ENCODE data around the gene BRINP1. TPM values are rescaled to one million over a fixed set of nuclear protein-coding genes. Genes with fewer than 3 reads are reported as not detected.

Gene BRINP1
- polyA plus RNA-seq, 3 donors: not detected

GRCh38 chr9:119167876-119168275 lies 201.4 kb downstream of the BRINP1 start:
- Mint-ChIP-seq H3K9me3 (peaks cover 9 to 18% (median 16%) of the 10 kb centered on the region in 7 donors), H3K27ac (no peak overlapping the region), H3K36me3 (no peaks in the 10 kb centered on the region), H3K4me3 (no peak overlapping the region), H3K4me1 (no peaks in the 10 kb centered on the region), H3K27me3 (ENCODE audit: low read depth in 3 of 3) (no peaks in the 10 kb centered on the region)
- Histone ChIP-seq H3K27ac (ENCODE audit: low read depth in 1 of 2, low read length in 2 of 2) (no peak overlapping the region), H4K20me1 (ENCODE audit: insufficient read depth, low read length) (no peaks in the 10 kb centered on the region), H3K9ac (ENCODE audit: insufficient read depth, low read length, poor library complexity, severe bottlenecking) (no peak overlapping the region), H3K4me2 (replicated peaks; ENCODE audit: extremely low read depth, low read length, poor library complexity, severe bottlenecking) (no peak overlapping the region), H3K27me3 (ENCODE audit: control insufficient read depth in 2 of 2, insufficient read depth in 2 of 2, low read length in 2 of 2) (no peaks in the 10 kb centered on the region), H3K79me2 (ENCODE audit: insufficient read depth, low read length) (no peaks in the 10 kb centered on the region), H3K4me1 (ENCODE audit: control insufficient read depth in 1 of 2, insufficient read depth in 2 of 2, low read length in 2 of 2) (no peaks in the 10 kb centered on the region), H3K36me3 (replicated peaks in 1 of 2; ENCODE audit: control insufficient read depth in 1 of 2, insufficient read depth in 2 of 2, low read length in 2 of 2) (no peaks in the 10 kb centered on the region), H3K9me3 (replicated peaks in 1 of 2; ENCODE audit: control insufficient read depth in 1 of 2, insufficient read depth in 1 of 2, low read length in 2 of 2) (peaks cover 9 to 16% of the 10 kb centered on the region in 2 donors), H3K4me3 (replicated peaks in 1 of 3; ENCODE audit: low read depth in 2 of 3, low read length in 3 of 3) (no peak overlapping the region), H2AFZ (ENCODE audit: insufficient read depth, low read depth, low read length, poor library complexity, severe bottlenecking) (no peak overlapping the region)
- no peak for TF ChIP-seq CTCF (IDR thresholded peaks at IDR 0.05)
- intact Hi-C loops (cut with micrococcal nuclease): no loop called here
- over 99% methylated on average over 11 of the region's 16 CpGs for WGBS (ENCODE audit: insufficient coverage)
- no peak for DNase-seq

GRCh38 chr9:119167267-119167666 lies 202.0 kb downstream of the BRINP1 start:
- no peak overlapping the region for H3K27ac Mint-ChIP-seq
- intact Hi-C loops (cut with micrococcal nuclease): no loop called here
- H3K9me3 ChIP-seq (replicated peaks in 1 of 2; ENCODE audit: control insufficient read depth in 1 of 2, insufficient read depth in 1 of 2, low read length in 2 of 2): peaks cover 9 to 16% of the 10 kb centered on the region in 2 donors
- TF ChIP-seq CTCF (IDR thresholded peaks at IDR 0.05): no peak
- H3K9ac ChIP-seq (ENCODE audit: insufficient read depth, low read length, poor library complexity, severe bottlenecking): no peak overlapping the region
- H3K79me2 ChIP-seq (ENCODE audit: insufficient read depth, low read length): no peaks in the 10 kb centered on the region
- no peaks in the 10 kb centered on the region for H3K27me3 Mint-ChIP-seq (ENCODE audit: low read depth in 3 of 3)
- no peak for DNase-seq
- no peak overlapping the region for H3K4me2 ChIP-seq (replicated peaks; ENCODE audit: extremely low read depth, low read length, poor library complexity, severe bottlenecking)
- H3K36me3 ChIP-seq (replicated peaks in 1 of 2; ENCODE audit: control insufficient read depth in 1 of 2, insufficient read depth in 2 of 2, low read length in 2 of 2): no peaks in the 10 kb centered on the region
- H3K9me3 Mint-ChIP-seq: peaks cover 9 to 18% (median 16%) of the 10 kb centered on the region in 7 donors
- WGBS (ENCODE audit: insufficient coverage): 93% methylated on average over 21 of the region's 21 CpGs
- H3K27me3 ChIP-seq (ENCODE audit: control insufficient read depth in 2 of 2, insufficient read depth in 2 of 2, low read length in 2 of 2): no peaks in the 10 kb centered on the region
- no peak overlapping the region for H3K27ac ChIP-seq (ENCODE audit: low read depth in 1 of 2, low read length in 2 of 2)
- H2AFZ ChIP-seq (ENCODE audit: insufficient read depth, low read depth, low read length, poor library complexity, severe bottlenecking): no peak overlapping the region
- H3K4me1 Mint-ChIP-seq: no peaks in the 10 kb centered on the region
- H3K4me1 ChIP-seq (ENCODE audit: control insufficient read depth in 1 of 2, insufficient read depth in 2 of 2, low read length in 2 of 2): no peaks in the 10 kb centered on the region
- no peaks in the 10 kb centered on the region for H4K20me1 ChIP-seq (ENCODE audit: insufficient read depth, low read length)
- no peaks in the 10 kb centered on the region for H3K36me3 Mint-ChIP-seq
- no peak overlapping the region for H3K4me3 Mint-ChIP-seq
- no peak overlapping the region for H3K4me3 ChIP-seq (replicated peaks in 1 of 3; ENCODE audit: low read depth in 2 of 3, low read length in 3 of 3)

Data from CD14-positive monocyte (primary cell).